GM21360 (cell line): Measurements from ENCODE around the gene CMTR2.

ENCODE experiments used
- ATAC-seq: cut with Tn5 transposase; IDR thresholded peaks from one replicate; pipeline ENCODE4 v1.9.1; 2021; ENCODE audit warnings: mild to moderate bottlenecking, moderate library complexity; ENCODE audit not compliant: unreplicated experiment

CMTR2 gene

GRCh38 chr16:71282943-71283342 is 6.3 kb downstream of the CMTR2 start:
- ATAC-seq, result no peak

GRCh38 chr16:71276589-71277334 is 12.4 kb downstream of the CMTR2 start:
- no peak for ATAC-seq

GRCh38 chr16:71273384-71273783 is 15.8 kb downstream of the CMTR2 start:
- no peak for ATAC-seq

- no peak for ATAC-seq
Observed at GRCh38 chr16:71264299-71264698, 24.9 kb downstream of the CMTR2 start.

GRCh38 chr16:71263582-71263981 is 25.6 kb downstream of the CMTR2 start:
- ATAC-seq, result no peak

GRCh38 chr16:71262391-71262790 is 26.8 kb downstream of the CMTR2 start:
- ATAC-seq, result no peak

GRCh38 chr16:71260995-71261394 is 28.2 kb downstream of the CMTR2 start:
- ATAC-seq, result no peak

- no peak for ATAC-seq
Observed at GRCh38 chr16:71259086-71259485, 30.1 kb downstream of the CMTR2 start.

- ATAC-seq, result no peak
Observed at GRCh38 chr16:71258372-71258771, 30.8 kb downstream of the CMTR2 start.

- ATAC-seq, result no peak
Observed at GRCh38 chr16:71257768-71258167, 31.4 kb downstream of the CMTR2 start.

GRCh38 chr16:71255721-71256120 is 33.5 kb downstream of the CMTR2 start:
- no peak for ATAC-seq

- ATAC-seq, result no peak
Observed at GRCh38 chr16:71254832-71255525, 34.2 kb downstream of the CMTR2 start.

GRCh38 chr16:71250461-71251235 is 38.6 kb downstream of the CMTR2 start:
- ATAC-seq, result no peak

- ATAC-seq, result no peak
Observed at GRCh38 chr16:71249399-71249798, 39.8 kb downstream of the CMTR2 start.

GRCh38 chr16:71247478-71247877 is 41.7 kb downstream of the CMTR2 start:
- ATAC-seq, result no peak

- no peak for ATAC-seq
Observed at GRCh38 chr16:71246309-71246708, 42.9 kb downstream of the CMTR2 start.

GRCh38 chr16:71244521-71244920 is 44.7 kb downstream of the CMTR2 start:
- ATAC-seq, result no peak

GRCh38 chr16:71242601-71243000 is 46.6 kb downstream of the CMTR2 start:
- no peak for ATAC-seq

GRCh38 chr16:71242036-71242435 is 47.2 kb downstream of the CMTR2 start:
- no peak for ATAC-seq
